Measurements from ENCODE around the gene PRKRA. TPM values are rescaled to one million over a fixed set of nuclear protein-coding genes. Genes with fewer than 3 reads are reported as not detected.

Gene PRKRA
- total RNA-seq, 1 donor from 2014 or later = 33.3 TPM

Other genes with a start within 250 kb of the PRKRA start
- 0.20 and 0.44 TPM in 2 replicates for gene PJVK, start 203 bp upstream of the PRKRA start, total RNA-seq
- 16.1 and 19.0 TPM in 2 replicates for gene FKBP7, start 27.4 kb upstream of the PRKRA start, total RNA-seq
- gene PLEKHA3, start 29.3 kb upstream of the PRKRA start, total RNA-seq = 5.2 and 8.7 TPM in 2 replicates